Neuronal stem cell (in vitro differentiated cells): ENCODE measurements around the gene SV2C.

ENCODE experiments used
- DNase-seq: peaks from one replicate; pipeline ENCODE4 v3.0.0-alpha.2; 2013; ENCODE audit warnings: low spot score
- H2AFZ ChIP-seq: one replicate; pipeline ENCODE4 v1.6.1; 2013; ENCODE audit warnings: mild to moderate bottlenecking, low read length, inconsistent platforms
- H2AK5ac ChIP-seq: 2 replicates; pipeline ENCODE4 v1.6.1; 2013; ENCODE audit warnings: low read depth, mild to moderate bottlenecking, inconsistent platforms, low read length, moderate library complexity, mixed read lengths
- H2BK120ac ChIP-seq: 2 replicates; pipeline ENCODE4 v1.6.1; 2013; ENCODE audit warnings: low read depth, mild to moderate bottlenecking, inconsistent platforms, low read length, moderate library complexity, mixed read lengths
- H2BK12ac ChIP-seq: one replicate; pipeline ENCODE4 v1.6.1; 2013; ENCODE audit warnings: low read length, inconsistent platforms
- H2BK15ac ChIP-seq: 2 replicates; pipeline ENCODE4 v1.6.1; 2013; ENCODE audit warnings: mild to moderate bottlenecking, low read length, inconsistent platforms, mixed read lengths
- H2BK5ac ChIP-seq: one replicate; pipeline ENCODE4 v1.6.1; 2013; ENCODE audit warnings: inconsistent platforms, mild to moderate bottlenecking, low read length, moderate library complexity
- H3K14ac ChIP-seq: one replicate; pipeline ENCODE4 v1.6.1; 2013; ENCODE audit warnings: low read length, inconsistent platforms
- H3K18ac ChIP-seq: 2 replicates; pipeline ENCODE4 v1.6.1; 2013; ENCODE audit warnings: low read length, inconsistent platforms
- H3K23ac ChIP-seq: 2 replicates; pipeline ENCODE4 v1.6.1; 2013; ENCODE audit warnings: low read depth, mild to moderate bottlenecking, mixed read lengths, low read length, inconsistent platforms; ENCODE audit not compliant: poor library complexity
- H3K27ac ChIP-seq: replicated peaks from 3 replicates; pipeline ENCODE4 v1.5.1; 2013; ENCODE audit warnings: low read length, inconsistent platforms
- H3K27me3 ChIP-seq, 3 experiments: 2 replicates each; pipeline ENCODE4 v1.6.1; 2013; ENCODE audit warnings: low read length in 3 of 3, mild to moderate bottlenecking in 2 of 3, inconsistent platforms in 1 of 3, low read depth in 1 of 3, mixed read lengths in 1 of 3, moderate library complexity in 1 of 3; ENCODE audit not compliant: control insufficient read depth in 3 of 3, insufficient read depth in 3 of 3
- H3K36me3 ChIP-seq, 2 donors: replicated peaks in 1 of 2; 2 replicates each; pipeline ENCODE4 v1.6.1; 2013; ENCODE audit warnings: low read length in 2 of 2; ENCODE audit not compliant: control insufficient read depth in 2 of 2, insufficient read depth in 2 of 2
- H3K4ac ChIP-seq: 2 replicates; pipeline ENCODE4 v1.6.1; 2013; ENCODE audit warnings: inconsistent platforms, mild to moderate bottlenecking, low read length, moderate library complexity
- H3K4me1 ChIP-seq, 2 donors: 1 replicate in 1 of 2; 2 replicates in 1 of 2; pipeline ENCODE4 v1.6.1; 2013; ENCODE audit warnings: low read length in 2 of 2, low read depth in 1 of 2; ENCODE audit not compliant: control insufficient read depth in 2 of 2, insufficient read depth in 1 of 2
- H3K4me2 ChIP-seq: one replicate; pipeline ENCODE4 v1.6.1; 2013; ENCODE audit warnings: mild to moderate bottlenecking, low read length, inconsistent platforms; ENCODE audit not compliant: insufficient read depth, poor library complexity, severe bottlenecking
- H3K4me3 ChIP-seq, 2 donors: 2 replicates each; pipeline ENCODE4 v1.5.1; 2013; ENCODE audit warnings: low read length in 2 of 2, mild to moderate bottlenecking in 2 of 2, inconsistent platforms in 1 of 2, moderate library complexity in 1 of 2
- H3K79me1 ChIP-seq: one replicate; pipeline ENCODE4 v1.6.1; 2013; ENCODE audit warnings: low read depth, mild to moderate bottlenecking, inconsistent platforms, low read length, moderate library complexity
- H3K9ac ChIP-seq: one replicate; pipeline ENCODE4 v1.6.1; 2013; ENCODE audit warnings: mild to moderate bottlenecking, low read depth, low read length, inconsistent platforms; ENCODE audit not compliant: poor library complexity
- H3K9me3 ChIP-seq, 2 donors: replicated peaks in 1 of 2; 2 replicates each; pipeline versions ENCODE3 to v1.6.1; 2013; ENCODE audit warnings: low read length in 2 of 2, mild to moderate bottlenecking in 2 of 2, inconsistent platforms in 1 of 2, low read depth in 1 of 2, mixed read lengths in 1 of 2, moderate library complexity in 1 of 2; ENCODE audit not compliant: control insufficient read depth in 2 of 2, insufficient read depth in 1 of 2
- H4K8ac ChIP-seq: one replicate; pipeline ENCODE4 v1.6.1; 2013; ENCODE audit warnings: low read depth, mild to moderate bottlenecking, inconsistent platforms, low read length, moderate library complexity
- H4K91ac ChIP-seq: one replicate; pipeline ENCODE4 v1.6.1; 2013; ENCODE audit warnings: low read length, low read depth, mild to moderate bottlenecking, inconsistent platforms; ENCODE audit not compliant: poor library complexity
- WGBS, 2 donors: extraction: QIAGEN DNeasy Blood & Tissue Kit; methylation state at CpG; one replicate each; pipeline ENCODE4 v1.1.7; 2013; ENCODE audit warnings: missing lambda C conversion rate in 2 of 2, mixed read lengths in 1 of 2; ENCODE audit not compliant: insufficient read length in 2 of 2, insufficient replicate concordance in 1 of 2; ENCODE audit errors: extremely low coverage in 2 of 2; 5-methylcytosine and 5-hydroxymethylcytosine counted together

SV2C gene

GRCh38 chr5:76393035-76393680, 310.0 kb downstream of the SV2C start:
- no peak overlapping the region for H2BK5ac ChIP-seq
- no peaks in the 10 kb centered on the region for H3K79me1 ChIP-seq
- H3K27me3 ChIP-seq: no peaks in the 10 kb centered on the region
- no peak overlapping the region for H2BK120ac ChIP-seq
- H3K4me2 ChIP-seq: no peak overlapping the region
- DNase-seq: no peak
- WGBS, 2 donors: no CpG with 5 or more reads among the region's 5 CpGs
- peaks cover 0 to 24% of the 10 kb centered on the region in 2 donors for H3K4me1 ChIP-seq
- H4K91ac ChIP-seq: no peak overlapping the region
- no peaks in the 10 kb centered on the region for H3K9me3 ChIP-seq
- H3K36me3 ChIP-seq: no peaks in the 10 kb centered on the region
- H2BK15ac ChIP-seq: no peak overlapping the region
- no peak overlapping the region for H3K23ac ChIP-seq
- H3K4ac ChIP-seq: no peak overlapping the region
- H3K4me3 ChIP-seq: no peak overlapping the region
- H3K9ac ChIP-seq: no peak overlapping the region
- peak overlapping the region; percentile 80 for H2AFZ ChIP-seq
- H2AK5ac ChIP-seq: no peak overlapping the region
- no peak overlapping the region for H3K27ac ChIP-seq
- no peak overlapping the region for H2BK12ac ChIP-seq
- no peak overlapping the region for H4K8ac ChIP-seq
- H3K14ac ChIP-seq: no peak overlapping the region
- H3K18ac ChIP-seq: no peak overlapping the region

GRCh38 chr5:76397200-76397599, 314.0 kb downstream of the SV2C start:
- no CpG with 5 or more reads among the region's 2 CpGs for WGBS, 2 donors

GRCh38 chr5:76399268-76399667, 316.1 kb downstream of the SV2C start:
- Histone ChIP-seq H4K8ac (no peak overlapping the region), H2BK5ac (no peak overlapping the region), H3K18ac (no peak overlapping the region), H4K91ac (no peak overlapping the region), H2BK12ac (no peak overlapping the region), H3K23ac (no peak overlapping the region), H3K27me3 (peaks cover 0 to 4% (median 0%) of the 10 kb centered on the region in 3 experiments), H3K4me1 (peaks cover 4 to 10% of the 10 kb centered on the region in 2 donors), H2BK15ac (no peak overlapping the region), H3K79me1 (no peaks in the 10 kb centered on the region), H3K27ac (no peak overlapping the region), H3K14ac (no peak overlapping the region), H2AK5ac (no peak overlapping the region), H3K9ac (no peak overlapping the region), H2BK120ac (no peak overlapping the region), H2AFZ (no peak overlapping the region), H3K9me3 (no peaks in the 10 kb centered on the region), H3K4me2 (no peak overlapping the region), H3K4me3 (no peak overlapping the region), H3K36me3 (no peaks in the 10 kb centered on the region), H3K4ac (no peak overlapping the region)
- WGBS, 2 donors: no CpG with 5 or more reads among the region's 2 CpGs
- no peak for DNase-seq

More at GRCh38 chr5:76397200-76397599, 314.0 kb downstream of the SV2C start:
- H4K91ac ChIP-seq: no peak overlapping the region
- no peaks in the 10 kb centered on the region for H3K9me3 ChIP-seq
- H3K18ac ChIP-seq: no peak overlapping the region
- no peak overlapping the region for H3K4me3 ChIP-seq
- peaks cover 2 to 13% of the 10 kb centered on the region in 2 donors for H3K4me1 ChIP-seq
- H2BK15ac ChIP-seq: no peak overlapping the region
- H2BK120ac ChIP-seq: no peak overlapping the region
- H3K27me3 ChIP-seq: peaks cover 0 to 2% (median 0%) of the 10 kb centered on the region in 3 experiments
- no peak overlapping the region for H3K4ac ChIP-seq
- H4K8ac ChIP-seq: no peak overlapping the region
- no peak for DNase-seq
- no peak overlapping the region for H2AK5ac ChIP-seq
- no peak overlapping the region for H3K23ac ChIP-seq
- H3K27ac ChIP-seq: no peak overlapping the region
- no peaks in the 10 kb centered on the region for H3K79me1 ChIP-seq
- H3K14ac ChIP-seq: no peak overlapping the region
- H3K36me3 ChIP-seq: no peaks in the 10 kb centered on the region
- no peak overlapping the region for H2AFZ ChIP-seq
- no peak overlapping the region for H2BK12ac ChIP-seq
- no peak overlapping the region for H3K4me2 ChIP-seq
- no peak overlapping the region for H2BK5ac ChIP-seq
- no peak overlapping the region for H3K9ac ChIP-seq

GRCh38 chr5:76400466-76400865, 317.3 kb downstream of the SV2C start:
- no peak overlapping the region for H2BK15ac ChIP-seq
- no peak overlapping the region for H3K23ac ChIP-seq
- no peak overlapping the region for H2AFZ ChIP-seq
- H3K27me3 ChIP-seq: peaks cover 0 to 6% (median 0%) of the 10 kb centered on the region in 3 experiments
- peaks cover 5 to 18% of the 10 kb centered on the region in 2 donors for H3K4me1 ChIP-seq
- no peaks in the 10 kb centered on the region for H3K9me3 ChIP-seq
- DNase-seq: no peak
- no peak overlapping the region for H3K4me3 ChIP-seq
- 92% methylated on average over 2 of the region's 5 CpGs; no CpG with 5 or more reads in 1 of the 2 donors for WGBS, 2 donors
- no peak overlapping the region for H3K18ac ChIP-seq
- H2AK5ac ChIP-seq: no peak overlapping the region
- no peak overlapping the region for H3K9ac ChIP-seq
- H2BK5ac ChIP-seq: no peak overlapping the region
- no peak overlapping the region for H3K4ac ChIP-seq
- no peak overlapping the region for H3K14ac ChIP-seq
- no peaks in the 10 kb centered on the region for H3K79me1 ChIP-seq
- H3K4me2 ChIP-seq: no peak overlapping the region
- no peak overlapping the region for H3K27ac ChIP-seq
- no peak overlapping the region for H2BK12ac ChIP-seq
- no peak overlapping the region for H4K8ac ChIP-seq
- no peak overlapping the region for H2BK120ac ChIP-seq
- H4K91ac ChIP-seq: no peak overlapping the region
- no peaks in the 10 kb centered on the region for H3K36me3 ChIP-seq
